Measurements from ENCODE around the gene ARL16.

DNA sequence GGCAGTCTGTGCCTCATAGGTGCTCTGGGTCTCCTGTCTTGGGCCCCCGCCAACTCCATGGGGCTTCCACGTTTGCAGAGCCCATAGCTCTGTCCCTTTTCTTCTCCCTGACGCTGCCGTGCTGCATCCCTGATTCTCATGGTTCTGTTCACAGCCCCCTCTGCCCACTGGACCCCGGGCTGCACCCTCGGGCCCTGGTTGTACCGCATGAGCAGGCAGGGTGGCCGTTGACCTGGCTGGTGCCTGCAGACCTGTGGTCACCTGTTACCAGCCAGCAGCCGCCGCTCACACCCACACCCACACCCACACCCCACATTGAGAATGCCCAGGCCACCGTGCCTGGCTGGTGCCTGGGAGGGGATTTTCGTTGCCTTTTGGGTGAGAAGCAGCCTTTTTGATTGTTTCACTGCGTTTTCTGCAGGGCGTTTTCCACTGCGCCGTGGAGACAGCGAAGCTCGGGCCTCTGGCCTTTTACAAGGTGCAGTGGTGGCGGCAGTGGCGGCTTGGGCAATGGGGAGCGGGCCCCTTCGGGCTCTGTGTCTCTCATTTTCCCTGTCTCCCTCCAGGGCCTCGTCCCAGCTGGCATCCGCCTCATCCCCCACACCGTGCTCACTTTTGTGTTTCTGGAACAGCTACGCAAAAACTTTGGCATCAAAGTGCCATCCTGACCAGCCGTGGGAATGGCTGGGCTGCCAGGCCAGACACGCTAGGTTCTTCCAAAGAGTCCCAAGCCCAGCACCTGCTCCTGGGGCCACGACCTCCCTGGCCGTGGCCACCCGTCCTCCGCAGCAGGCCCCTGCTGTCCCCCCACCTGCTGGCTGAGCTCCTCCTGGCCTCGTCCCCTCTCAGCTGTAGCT, 36.0 kb upstream of the ARL16 start:
- no peak for TF ChIP-seq POLR2A (IDR thresholded peaks at IDR 0.05)
- TF ChIP-seq, protein P1, sequence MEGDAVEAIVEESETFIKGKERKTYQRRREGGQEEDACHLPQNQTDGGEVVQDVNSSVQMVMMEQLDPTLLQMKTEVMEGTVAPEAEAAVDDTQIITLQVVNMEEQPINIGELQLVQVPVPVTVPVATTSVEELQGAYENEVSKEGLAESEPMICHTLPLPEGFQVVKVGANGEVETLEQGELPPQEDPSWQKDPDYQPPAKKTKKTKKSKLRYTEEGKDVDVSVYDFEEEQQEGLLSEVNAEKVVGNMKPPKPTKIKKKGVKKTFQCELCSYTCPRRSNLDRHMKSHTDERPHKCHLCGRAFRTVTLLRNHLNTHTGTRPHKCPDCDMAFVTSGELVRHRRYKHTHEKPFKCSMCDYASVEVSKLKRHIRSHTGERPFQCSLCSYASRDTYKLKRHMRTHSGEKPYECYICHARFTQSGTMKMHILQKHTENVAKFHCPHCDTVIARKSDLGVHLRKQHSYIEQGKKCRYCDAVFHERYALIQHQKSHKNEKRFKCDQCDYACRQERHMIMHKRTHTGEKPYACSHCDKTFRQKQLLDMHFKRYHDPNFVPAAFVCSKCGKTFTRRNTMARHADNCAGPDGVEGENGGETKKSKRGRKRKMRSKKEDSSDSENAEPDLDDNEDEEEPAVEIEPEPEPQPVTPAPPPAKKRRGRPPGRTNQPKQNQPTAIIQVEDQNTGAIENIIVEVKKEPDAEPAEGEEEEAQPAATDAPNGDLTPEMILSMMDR (IDR thresholded peaks at IDR 0.05): no peak

Data from tibial nerve (tissue), 3 donors.